Kidney (tissue), 14 donors: ENCODE data around the gene PRKCQ. TPM values are rescaled to one million over a fixed set of nuclear protein-coding genes. Genes with fewer than 3 reads are reported as not detected.

Source experiments
- DNase-seq, 5 donors: peaks; one replicate each; pipeline ENCODE4 v3.0.0-alpha.2; 2013 to 2020
- FAIRE-seq: peaks from 2 replicates; lab custom pipeline; 2012; peaks lifted over from hg19 to GRCh38; lab: Jason Lieb, UNC
- H3K27ac ChIP-seq, 2 donors: one replicate each; pipeline ENCODE4 v1.7.0; 2013; ENCODE audit warnings: low read depth in 2 of 2, low read length in 2 of 2, inconsistent platforms in 1 of 2
- H3K27me3 ChIP-seq: one replicate; pipeline ENCODE4 v1.7.1; 2013; ENCODE audit warnings: low read length, inconsistent platforms; ENCODE audit not compliant: control insufficient read depth, insufficient read depth
- H3K36me3 ChIP-seq, 3 donors: one replicate each; pipeline versions ENCODE4 v1.7.0 to v1.7.1; 2013; ENCODE audit warnings: low read length in 3 of 3, control low read depth in 1 of 3, inconsistent platforms in 1 of 3; ENCODE audit not compliant: insufficient read depth in 3 of 3, control insufficient read depth in 2 of 3
- H3K4me1 ChIP-seq, 3 donors: one replicate each; pipeline versions ENCODE4 v1.7.0 to v1.7.1; 2013; ENCODE audit warnings: low read length in 3 of 3, inconsistent platforms in 1 of 3, low read depth in 1 of 3; ENCODE audit not compliant: control insufficient read depth in 2 of 3, insufficient read depth in 2 of 3
- H3K4me3 ChIP-seq, 3 donors: one replicate each; pipeline versions ENCODE4 v1.7.0 to v1.8.1; 2013; ENCODE audit warnings: low read length in 3 of 3, control low read depth in 1 of 3, inconsistent platforms in 1 of 3
- H3K9ac ChIP-seq, 3 donors: one replicate each; pipeline versions ENCODE4 v1.7.0 to v1.7.1; 2013; ENCODE audit warnings: low read length in 3 of 3, control low read depth in 1 of 3, inconsistent platforms in 1 of 3
- H3K9me3 ChIP-seq, 3 donors: one replicate each; pipeline versions ENCODE4 v1.7.0 to v1.7.1; 2013; ENCODE audit warnings: low read length in 3 of 3, control low read depth in 1 of 3, inconsistent platforms in 1 of 3; ENCODE audit not compliant: control insufficient read depth in 2 of 3, insufficient read depth in 1 of 3
- intact Hi-C: fragments of 100-400 bp; cut with DNase I; formaldehyde crosslinking; loops from one replicate; pipeline ENCODE4 v1.11.1; 2022
- polyA plus RNA-seq: library from polyadenylated mRNA; stranded (reverse); fragments of 350-450 nt; fragmentation: Illumina TruSeq; extraction: RNeasy Lipid Tissue Mini Kit (QIAGEN cat#74804); gene quantifications from one replicate; pipeline ENCODE4 v1.2.3, GENCODE V29; 2014; ENCODE audit warnings: low read depth, low replicate concordance; ENCODE audit not compliant: insufficient read depth
- total RNA-seq: library from RNA; stranded (reverse); fragmentation: NEBNext Ultra II Directional; extraction: Animal tissue kit (Norgen Biotek cat#: 25700); gene quantifications from one replicate; pipeline ENCODE4 v1.2.1, GENCODE V29; 2021
- TF ChIP-seq, protein P1 (sequence below): IDR thresholded peaks from 3 replicates; pipeline ENCODE4 v1.5.1; 2012; ENCODE audit warnings: mild to moderate bottlenecking, moderate library complexity, borderline replicate concordance; ENCODE audit not compliant: insufficient read depth; ENCODE audit errors: extremely low read depth
- donor health status: control.
- donor health status: control.
- donor health status: control.
- donor health status: control.
- donor health status: control.
- donor health status: DM: yes; HTN: yes; CAD: no.
- donor health status: Normal renal cell carcinoma (clear cell type).

PRKCQ gene
- total and polyA plus RNA-seq, 2 donors from 2014 or later: 6.1 to 17.5 TPM

DNA sequence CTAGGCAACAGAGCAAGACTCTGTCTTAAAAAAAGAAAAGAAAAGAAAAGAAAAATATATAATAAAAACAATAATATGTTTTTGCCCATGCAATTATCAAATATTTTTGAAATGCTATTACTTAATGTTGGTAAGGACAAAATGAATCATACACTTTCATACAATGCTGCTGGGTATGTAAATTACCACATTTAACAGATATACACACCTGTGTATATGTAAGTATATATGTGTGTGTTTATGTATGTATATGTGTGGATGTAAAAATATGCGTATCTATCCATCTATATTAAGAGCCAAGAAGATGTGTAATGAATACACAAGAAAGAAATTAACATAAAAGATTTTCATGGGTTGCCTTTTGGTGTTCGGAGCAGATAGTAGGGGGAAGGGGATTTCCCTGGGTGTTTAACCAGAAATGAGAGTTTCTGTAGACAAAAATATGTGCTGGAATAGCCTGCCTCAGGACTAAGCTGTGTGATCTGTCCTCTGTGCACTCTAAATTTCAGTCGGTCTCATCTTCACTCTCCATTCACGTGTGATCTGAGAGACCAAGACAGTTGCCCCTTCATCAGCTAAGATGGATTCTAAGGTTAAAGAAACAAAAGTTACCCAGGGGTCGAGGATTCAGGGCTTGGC lies 61.2 kb downstream of the PRKCQ start:
- TF ChIP-seq, protein P1, sequence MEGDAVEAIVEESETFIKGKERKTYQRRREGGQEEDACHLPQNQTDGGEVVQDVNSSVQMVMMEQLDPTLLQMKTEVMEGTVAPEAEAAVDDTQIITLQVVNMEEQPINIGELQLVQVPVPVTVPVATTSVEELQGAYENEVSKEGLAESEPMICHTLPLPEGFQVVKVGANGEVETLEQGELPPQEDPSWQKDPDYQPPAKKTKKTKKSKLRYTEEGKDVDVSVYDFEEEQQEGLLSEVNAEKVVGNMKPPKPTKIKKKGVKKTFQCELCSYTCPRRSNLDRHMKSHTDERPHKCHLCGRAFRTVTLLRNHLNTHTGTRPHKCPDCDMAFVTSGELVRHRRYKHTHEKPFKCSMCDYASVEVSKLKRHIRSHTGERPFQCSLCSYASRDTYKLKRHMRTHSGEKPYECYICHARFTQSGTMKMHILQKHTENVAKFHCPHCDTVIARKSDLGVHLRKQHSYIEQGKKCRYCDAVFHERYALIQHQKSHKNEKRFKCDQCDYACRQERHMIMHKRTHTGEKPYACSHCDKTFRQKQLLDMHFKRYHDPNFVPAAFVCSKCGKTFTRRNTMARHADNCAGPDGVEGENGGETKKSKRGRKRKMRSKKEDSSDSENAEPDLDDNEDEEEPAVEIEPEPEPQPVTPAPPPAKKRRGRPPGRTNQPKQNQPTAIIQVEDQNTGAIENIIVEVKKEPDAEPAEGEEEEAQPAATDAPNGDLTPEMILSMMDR: no peak
- Histone ChIP-seq H3K9me3 (no peaks in the 10 kb centered on the region), H3K4me3 (no peak overlapping the region), H3K27me3 (no peaks in the 10 kb centered on the region), H3K27ac (no peak overlapping the region), H3K4me1 (no peaks in the 10 kb centered on the region), H3K36me3 (no peaks in the 10 kb centered on the region), H3K9ac (no peak overlapping the region)
- intact Hi-C loops: no loop called here
- FAIRE-seq (no peak), DNase-seq (no peak)

DNA sequence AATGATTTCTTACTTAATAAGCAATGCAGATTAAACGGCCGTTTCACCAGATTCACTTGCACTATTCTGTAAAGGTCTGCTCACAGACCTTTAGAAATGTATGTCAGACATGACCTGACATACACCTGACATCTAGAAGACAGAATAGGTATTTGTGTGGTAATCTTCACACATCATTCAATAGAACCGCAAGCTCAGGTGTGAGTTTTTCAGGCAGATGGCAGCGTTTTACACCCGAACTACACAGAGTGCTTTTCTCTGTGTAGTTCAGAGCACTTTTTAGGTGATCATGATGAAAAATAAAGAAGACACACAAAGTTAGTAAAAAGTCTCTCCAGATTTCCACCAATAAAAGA lies 63.2 kb downstream of the PRKCQ start:
- no peak overlapping the region for H3K4me3 ChIP-seq
- intact Hi-C loops: no loop called here
- TF ChIP-seq, protein P1: no peak
- no peaks in the 10 kb centered on the region for H3K4me1 ChIP-seq
- no peaks in the 10 kb centered on the region for H3K9me3 ChIP-seq
- H3K36me3 ChIP-seq: no peaks in the 10 kb centered on the region
- no peak overlapping the region for H3K27ac ChIP-seq
- FAIRE-seq: no peak
- no peaks in the 10 kb centered on the region for H3K27me3 ChIP-seq
- no peak for DNase-seq
- no peak overlapping the region for H3K9ac ChIP-seq

DNA sequence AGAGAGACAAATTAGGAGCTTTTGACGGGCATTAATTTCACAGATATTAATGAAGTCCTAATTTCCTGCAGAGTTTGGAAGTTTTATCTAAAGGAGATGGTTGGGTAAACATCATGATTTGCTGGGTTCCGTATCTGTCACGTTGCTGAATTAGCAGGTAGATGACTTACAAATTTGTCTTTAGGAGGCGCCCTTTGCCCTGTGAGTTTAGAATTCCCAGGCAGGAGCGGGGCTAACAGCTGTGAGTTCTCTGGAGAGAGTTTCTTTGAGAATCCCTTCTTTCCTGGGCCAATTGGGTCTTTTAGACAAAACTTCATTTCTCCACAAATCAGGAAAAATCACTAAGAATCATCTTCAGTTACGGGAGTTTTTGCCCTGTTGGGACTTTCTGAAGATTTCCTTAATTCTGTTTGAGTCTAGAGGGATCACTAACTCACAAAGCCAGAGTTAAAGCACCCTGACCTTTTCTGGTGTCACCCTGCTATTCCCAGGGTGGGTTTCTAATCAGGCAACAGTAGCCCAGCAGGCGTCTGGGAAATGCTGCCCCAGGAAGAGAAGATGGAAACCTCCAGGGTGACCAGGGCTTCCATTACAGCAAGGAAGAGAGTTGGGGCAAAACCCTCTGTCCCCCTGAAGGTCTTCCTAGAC lies 63.7 kb downstream of the PRKCQ start:
- no peaks in the 10 kb centered on the region for H3K27me3 ChIP-seq
- no peak overlapping the region for H3K9ac ChIP-seq
- no peaks in the 10 kb centered on the region for H3K36me3 ChIP-seq
- TF ChIP-seq, protein P1: no peak
- peak in 2 of 5 donors; percentile 18 to 19 for DNase-seq
- H3K27ac ChIP-seq: no peak overlapping the region
- H3K4me1 ChIP-seq: no peaks in the 10 kb centered on the region
- no peak for FAIRE-seq
- H3K4me3 ChIP-seq: no peak overlapping the region
- intact Hi-C loops: no loop called here
- H3K9me3 ChIP-seq: no peaks in the 10 kb centered on the region
